ENCODE measurements around the gene CDKAL1. TPM values are rescaled to one million over a fixed set of nuclear protein-coding genes. Genes with fewer than 3 reads are reported as not detected.

Gene CDKAL1
- total and polyA plus RNA-seq, 9 of the 15 experiments (the other 6 are each of a cell fraction or from before 2014, with no cell fraction given), result 11.2 to 36.3 (median 20.1) TPM

DNA sequence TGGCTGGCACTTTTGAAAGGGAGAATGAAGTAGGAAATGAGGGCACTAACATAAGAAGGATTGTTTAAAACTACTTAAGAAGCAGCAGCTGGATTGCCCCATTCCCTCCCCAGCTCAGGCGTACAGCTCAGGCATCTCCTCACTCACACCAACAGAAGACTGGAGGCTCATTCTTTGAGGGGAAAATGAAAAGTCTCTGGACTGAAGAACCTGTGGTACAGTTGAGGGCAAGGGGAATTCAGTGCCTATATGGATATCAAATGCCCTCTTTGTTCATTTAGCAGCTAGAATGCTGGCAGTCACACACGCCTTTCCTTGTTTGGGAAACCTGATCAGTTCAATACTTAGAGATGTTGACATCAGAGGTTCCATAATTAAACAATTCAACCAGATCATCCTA, 557.2 kb downstream of the CDKAL1 start:
- H3K27me3 ChIP-seq (ENCODE audit: control insufficient read depth in 2 of 2, insufficient read depth in 2 of 2, low read length in 2 of 2), result no peaks in the 10 kb centered on the region
- H3K79me2 ChIP-seq (ENCODE audit: control insufficient read depth, insufficient read depth, low read length), result no peaks in the 10 kb centered on the region
- ATAC-seq, result no peak
- H3K36me3 ChIP-seq (ENCODE audit: control insufficient read depth, insufficient read depth, low read length), result no peaks in the 10 kb centered on the region
- POLR2A ChIA-PET, result no interaction called here
- H3K4me1 ChIP-seq (replicated peaks in 1 of 2; ENCODE audit: control insufficient read depth in 2 of 2, insufficient read depth in 2 of 2, low read length in 2 of 2), result no peaks in the 10 kb centered on the region
- H3K9ac ChIP-seq (ENCODE audit: insufficient read depth in 1 of 2, low read depth in 2 of 2, low read length in 2 of 2), result no peak overlapping the region
- no peaks in the 10 kb centered on the region for H4K20me1 ChIP-seq (replicated peaks; ENCODE audit: control insufficient read depth, insufficient read depth, low read length)
- H2AFZ ChIP-seq (ENCODE audit: low read depth, low read length), result no peak overlapping the region
- DNase-seq (ENCODE audit: extremely low read depth in 1 of 4, low spot score in 3 of 4), result no peak
- H3K9me1 ChIP-seq (ENCODE audit: control insufficient read depth, insufficient read depth, low read length), result no peaks in the 10 kb centered on the region
- H3K4me2 ChIP-seq (ENCODE audit: insufficient read depth, low read length), result no peak overlapping the region
- CTCF ChIA-PET (ENCODE audit: low intra/inter-chr PET ratio), result no interaction called here
- H3K27ac ChIP-seq (ENCODE audit: extremely low read depth, low read depth, low read length), result no peak overlapping the region
- intact Hi-C loops (cut with micrococcal nuclease) (no loop called here), in situ Hi-C loops (cut with MboI) (no loop called here)
- no peak for FAIRE-seq
- no peaks in the 10 kb centered on the region for H3K9me3 ChIP-seq (replicated peaks; ENCODE audit: control insufficient read depth, insufficient read depth, low read depth, low read length)
- no TSS peak for BruUV-seq (replicated peaks)
- H3K4me3 ChIP-seq, result no peak overlapping the region
- WGBS (ENCODE audit: insufficient coverage, low coverage, missing lambda C conversion rate), result 97% methylated on average over 2 of the region's 2 CpGs
- TF ChIP-seq FOXK1 (CRISPR knock-in tag; IDR thresholded peaks at IDR 0.05; ENCODE audit: borderline replicate concordance), result no peak
- no peak for TF ChIP-seq ZNF253 (CRISPR knock-in tag; conservative IDR thresholded peaks at IDR 0.05)
- TF ChIP-seq, protein P1, sequence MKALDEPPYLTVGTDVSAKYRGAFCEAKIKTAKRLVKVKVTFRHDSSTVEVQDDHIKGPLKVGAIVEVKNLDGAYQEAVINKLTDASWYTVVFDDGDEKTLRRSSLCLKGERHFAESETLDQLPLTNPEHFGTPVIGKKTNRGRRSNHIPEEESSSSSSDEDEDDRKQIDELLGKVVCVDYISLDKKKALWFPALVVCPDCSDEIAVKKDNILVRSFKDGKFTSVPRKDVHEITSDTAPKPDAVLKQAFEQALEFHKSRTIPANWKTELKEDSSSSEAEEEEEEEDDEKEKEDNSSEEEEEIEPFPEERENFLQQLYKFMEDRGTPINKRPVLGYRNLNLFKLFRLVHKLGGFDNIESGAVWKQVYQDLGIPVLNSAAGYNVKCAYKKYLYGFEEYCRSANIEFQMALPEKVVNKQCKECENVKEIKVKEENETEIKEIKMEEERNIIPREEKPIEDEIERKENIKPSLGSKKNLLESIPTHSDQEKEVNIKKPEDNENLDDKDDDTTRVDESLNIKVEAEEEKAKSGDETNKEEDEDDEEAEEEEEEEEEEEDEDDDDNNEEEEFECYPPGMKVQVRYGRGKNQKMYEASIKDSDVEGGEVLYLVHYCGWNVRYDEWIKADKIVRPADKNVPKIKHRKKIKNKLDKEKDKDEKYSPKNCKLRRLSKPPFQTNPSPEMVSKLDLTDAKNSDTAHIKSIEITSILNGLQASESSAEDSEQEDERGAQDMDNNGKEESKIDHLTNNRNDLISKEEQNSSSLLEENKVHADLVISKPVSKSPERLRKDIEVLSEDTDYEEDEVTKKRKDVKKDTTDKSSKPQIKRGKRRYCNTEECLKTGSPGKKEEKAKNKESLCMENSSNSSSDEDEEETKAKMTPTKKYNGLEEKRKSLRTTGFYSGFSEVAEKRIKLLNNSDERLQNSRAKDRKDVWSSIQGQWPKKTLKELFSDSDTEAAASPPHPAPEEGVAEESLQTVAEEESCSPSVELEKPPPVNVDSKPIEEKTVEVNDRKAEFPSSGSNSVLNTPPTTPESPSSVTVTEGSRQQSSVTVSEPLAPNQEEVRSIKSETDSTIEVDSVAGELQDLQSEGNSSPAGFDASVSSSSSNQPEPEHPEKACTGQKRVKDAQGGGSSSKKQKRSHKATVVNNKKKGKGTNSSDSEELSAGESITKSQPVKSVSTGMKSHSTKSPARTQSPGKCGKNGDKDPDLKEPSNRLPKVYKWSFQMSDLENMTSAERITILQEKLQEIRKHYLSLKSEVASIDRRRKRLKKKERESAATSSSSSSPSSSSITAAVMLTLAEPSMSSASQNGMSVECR (CRISPR knock-in tag; IDR thresholded peaks at IDR 0.05), result no peak
- no peak for TF ChIP-seq RFX1 (IDR thresholded peaks at IDR 0.05)
- no peak for TF ChIP-seq ZNF3 (CRISPR knock-in tag; IDR thresholded peaks at IDR 0.05)
- TF ChIP-seq, protein P2, sequence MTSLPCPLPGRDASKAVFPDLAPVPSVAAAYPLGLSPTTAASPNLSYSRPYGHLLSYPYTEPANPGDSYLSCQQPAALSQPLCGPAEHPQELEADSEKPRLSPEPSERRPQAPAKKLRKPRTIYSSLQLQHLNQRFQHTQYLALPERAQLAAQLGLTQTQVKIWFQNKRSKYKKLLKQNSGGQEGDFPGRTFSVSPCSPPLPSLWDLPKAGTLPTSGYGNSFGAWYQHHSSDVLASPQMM (CRISPR knock-in tag; IDR thresholded peaks at IDR 0.05), result no peak
- TF ChIP-seq PTTG1 (tag; IDR thresholded peaks at IDR 0.05; ENCODE audit: low read depth), result no peak
- TF ChIP-seq, protein P3, sequence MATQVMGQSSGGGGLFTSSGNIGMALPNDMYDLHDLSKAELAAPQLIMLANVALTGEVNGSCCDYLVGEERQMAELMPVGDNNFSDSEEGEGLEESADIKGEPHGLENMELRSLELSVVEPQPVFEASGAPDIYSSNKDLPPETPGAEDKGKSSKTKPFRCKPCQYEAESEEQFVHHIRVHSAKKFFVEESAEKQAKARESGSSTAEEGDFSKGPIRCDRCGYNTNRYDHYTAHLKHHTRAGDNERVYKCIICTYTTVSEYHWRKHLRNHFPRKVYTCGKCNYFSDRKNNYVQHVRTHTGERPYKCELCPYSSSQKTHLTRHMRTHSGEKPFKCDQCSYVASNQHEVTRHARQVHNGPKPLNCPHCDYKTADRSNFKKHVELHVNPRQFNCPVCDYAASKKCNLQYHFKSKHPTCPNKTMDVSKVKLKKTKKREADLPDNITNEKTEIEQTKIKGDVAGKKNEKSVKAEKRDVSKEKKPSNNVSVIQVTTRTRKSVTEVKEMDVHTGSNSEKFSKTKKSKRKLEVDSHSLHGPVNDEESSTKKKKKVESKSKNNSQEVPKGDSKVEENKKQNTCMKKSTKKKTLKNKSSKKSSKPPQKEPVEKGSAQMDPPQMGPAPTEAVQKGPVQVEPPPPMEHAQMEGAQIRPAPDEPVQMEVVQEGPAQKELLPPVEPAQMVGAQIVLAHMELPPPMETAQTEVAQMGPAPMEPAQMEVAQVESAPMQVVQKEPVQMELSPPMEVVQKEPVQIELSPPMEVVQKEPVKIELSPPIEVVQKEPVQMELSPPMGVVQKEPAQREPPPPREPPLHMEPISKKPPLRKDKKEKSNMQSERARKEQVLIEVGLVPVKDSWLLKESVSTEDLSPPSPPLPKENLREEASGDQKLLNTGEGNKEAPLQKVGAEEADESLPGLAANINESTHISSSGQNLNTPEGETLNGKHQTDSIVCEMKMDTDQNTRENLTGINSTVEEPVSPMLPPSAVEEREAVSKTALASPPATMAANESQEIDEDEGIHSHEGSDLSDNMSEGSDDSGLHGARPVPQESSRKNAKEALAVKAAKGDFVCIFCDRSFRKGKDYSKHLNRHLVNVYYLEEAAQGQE (IDR thresholded peaks at IDR 0.05; ENCODE audit: borderline replicate concordance), result no peak
- TF ChIP-seq, protein P3 (CRISPR knock-in tag; IDR thresholded peaks at IDR 0.05; ENCODE audit: low read depth), result no peak
- no peak for TF ChIP-seq HNRNPL (IDR thresholded peaks at IDR 0.05; ENCODE audit: low read depth, low read length)
- no peak for TF ChIP-seq JUNB (CRISPR knock-in tag; conservative IDR thresholded peaks at IDR 0.05)
- TF ChIP-seq ZNF282 (CRISPR knock-in tag; IDR thresholded peaks at IDR 0.05), result no peak

All from K562 (cell line).